ENCODE results near the gene SNX8. TPM values are rescaled to one million over a fixed set of nuclear protein-coding genes. Genes with fewer than 3 reads are reported as not detected.

The SNX8 gene
- total and polyA plus RNA-seq, 2 of the 13 experiments (the other 11 are each of a cell fraction or from before 2014, with no cell fraction given): 20.6 to 45.2 TPM

GRCh38 chr7:2258661-2259365, 55.4 kb downstream of the SNX8 start (continued):
- TF ChIP-seq ZMAT3 (CRISPR knock-in tag; conservative IDR thresholded peaks at IDR 0.05) (no peak), KDM6A (CRISPR knock-in tag; IDR thresholded peaks at IDR 0.05; ENCODE audit: low read depth) (no peak), REST (IDR thresholded peaks at IDR 0.05; ENCODE audit: borderline replicate concordance in 1 of 2, low read depth in 1 of 2, low read length in 2 of 2) (no peak), IKZF4 (CRISPR knock-in tag; IDR thresholded peaks at IDR 0.05; ENCODE audit: borderline replicate concordance, low read depth, not compliant biosample characterization) (no peak), ARID2 (CRISPR knock-in tag; IDR thresholded peaks at IDR 0.05; ENCODE audit: borderline replicate concordance) (no peak), ONECUT2 (CRISPR knock-in tag; IDR thresholded peaks at IDR 0.05) (no peak), ATF7-NPFF (CRISPR knock-in tag; IDR thresholded peaks at IDR 0.05; ENCODE audit: low read depth) (no peak), KLF12 (CRISPR knock-in tag; IDR thresholded peaks at IDR 0.05; ENCODE audit: borderline replicate concordance) (no peak), ZNF746 (CRISPR knock-in tag; IDR thresholded peaks at IDR 0.05) (no peak), SALL1 (CRISPR knock-in tag; IDR thresholded peaks at IDR 0.05) (no peak), BCL3 (CRISPR knock-in tag; IDR thresholded peaks at IDR 0.05) (no peak)

All from HepG2 (cell line).